ACHN (cell line): ENCODE results near the gene SUMO1.
"Not testable (repeated sequence)": the region's sequence is repeated elsewhere in the genome, so short reads cannot be mapped to it uniquely, and the experiment has no call there.

Source experiments
- DNase-seq: peaks from one replicate; pipeline ENCODE4 v3.0.0-alpha.2; 2015
- in situ Hi-C: cut with HindIII; loops from 2 replicates; pipeline ENCODE4 v1.10.0; 2017; ENCODE audit warnings: low sequenced_read_pairs, low pct_ligation_motif_present, low pct_unique_long_range_greater_than_20kb

Gene SUMO1

DNA sequence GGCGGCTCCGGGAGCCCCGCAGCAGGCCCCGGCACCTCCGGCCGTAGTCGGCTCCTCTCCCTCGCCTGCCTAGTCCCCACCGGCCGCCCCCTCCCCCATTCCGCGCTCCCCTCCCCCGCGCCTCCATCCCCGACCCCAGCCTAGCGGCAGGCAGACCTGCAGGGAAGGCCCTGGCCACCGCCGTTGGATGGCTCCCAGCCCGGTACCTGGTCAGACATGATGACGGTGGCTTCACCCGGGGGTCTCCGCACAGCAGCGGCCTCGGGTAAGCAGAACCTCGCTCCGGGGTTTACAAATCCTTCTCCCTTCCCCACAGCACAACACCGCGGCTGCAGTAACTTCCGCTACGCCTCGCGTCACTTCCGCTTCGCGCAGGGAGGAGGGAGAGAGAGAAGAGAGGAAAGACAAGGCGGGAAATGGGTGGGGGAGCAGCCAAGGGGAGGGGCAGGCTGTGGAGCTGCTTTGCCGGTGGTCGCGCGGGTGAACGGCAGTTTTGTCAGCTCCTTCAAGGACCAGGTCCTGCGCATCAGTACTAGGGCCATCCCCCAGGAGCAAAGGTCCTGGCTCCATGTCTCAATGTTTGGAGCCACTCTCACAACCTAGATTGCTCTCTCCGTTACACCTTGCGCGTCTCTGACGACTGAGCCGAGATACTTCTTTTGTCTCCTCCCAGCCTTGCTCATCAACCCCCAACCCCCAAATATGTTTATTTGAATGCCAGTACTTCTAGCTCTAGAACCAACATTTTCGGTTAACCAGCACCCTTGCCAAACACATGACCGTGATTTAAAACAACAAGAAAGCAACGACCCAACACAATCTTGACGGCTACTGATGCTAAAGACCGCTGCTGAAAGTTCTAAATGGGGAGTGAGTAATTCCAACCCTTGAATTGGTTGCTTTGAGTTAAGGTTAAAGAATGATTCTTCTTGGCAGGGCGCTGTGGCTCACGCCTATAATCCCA, at the start of gene SUMO1:
Gene SUMO1 (minus strand): TSS at position 364 of the 964 bp plus-strand sequence. CDS start 146 bp downstream, at position 218.
- DNase-seq: peak; percentile 95
- in situ Hi-C loops: no loop called here

DNA sequence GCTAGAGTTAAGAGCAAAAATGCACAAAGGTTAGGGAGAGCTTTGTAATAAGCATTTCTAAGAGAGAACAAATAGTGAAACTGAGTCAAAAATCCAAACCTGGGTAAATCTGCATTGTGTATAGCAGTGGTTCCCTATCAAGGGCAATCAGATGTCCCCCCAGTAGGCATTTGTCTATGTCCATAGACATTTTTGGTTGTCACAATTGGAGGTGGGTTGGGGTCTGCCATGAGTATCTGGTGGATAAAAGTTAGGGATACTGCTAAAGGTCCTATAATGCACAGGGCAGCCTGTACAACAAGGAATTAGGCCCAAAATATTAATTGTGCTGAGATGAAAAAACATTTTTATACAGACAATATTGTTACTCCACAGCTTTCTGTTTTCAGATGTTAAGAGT, 48.2 kb upstream of the SUMO1 start:
- no peak for DNase-seq
- in situ Hi-C loops: no loop called here

DNA sequence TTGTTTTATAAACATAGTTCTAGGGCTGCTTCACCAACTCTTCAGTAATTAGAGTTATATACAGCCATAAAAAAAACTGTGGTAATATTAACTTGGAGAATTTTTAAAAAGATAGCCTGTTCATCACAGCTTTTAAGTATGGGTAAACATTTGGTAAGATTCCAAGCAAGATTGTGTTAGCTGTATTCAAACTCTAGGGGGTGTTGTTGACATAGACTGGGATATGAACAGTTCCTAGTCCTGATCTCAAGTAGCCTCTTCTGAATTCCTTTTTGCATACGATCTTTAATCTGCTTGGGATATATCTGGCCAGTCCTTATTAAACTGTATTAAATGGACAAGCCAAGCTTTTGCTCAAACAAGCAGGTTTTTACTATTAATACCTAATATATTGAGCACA, 40.5 kb upstream of the SUMO1 start:
- DNase-seq: peak; percentile 80
- in situ Hi-C loops: no loop called here

DNA sequence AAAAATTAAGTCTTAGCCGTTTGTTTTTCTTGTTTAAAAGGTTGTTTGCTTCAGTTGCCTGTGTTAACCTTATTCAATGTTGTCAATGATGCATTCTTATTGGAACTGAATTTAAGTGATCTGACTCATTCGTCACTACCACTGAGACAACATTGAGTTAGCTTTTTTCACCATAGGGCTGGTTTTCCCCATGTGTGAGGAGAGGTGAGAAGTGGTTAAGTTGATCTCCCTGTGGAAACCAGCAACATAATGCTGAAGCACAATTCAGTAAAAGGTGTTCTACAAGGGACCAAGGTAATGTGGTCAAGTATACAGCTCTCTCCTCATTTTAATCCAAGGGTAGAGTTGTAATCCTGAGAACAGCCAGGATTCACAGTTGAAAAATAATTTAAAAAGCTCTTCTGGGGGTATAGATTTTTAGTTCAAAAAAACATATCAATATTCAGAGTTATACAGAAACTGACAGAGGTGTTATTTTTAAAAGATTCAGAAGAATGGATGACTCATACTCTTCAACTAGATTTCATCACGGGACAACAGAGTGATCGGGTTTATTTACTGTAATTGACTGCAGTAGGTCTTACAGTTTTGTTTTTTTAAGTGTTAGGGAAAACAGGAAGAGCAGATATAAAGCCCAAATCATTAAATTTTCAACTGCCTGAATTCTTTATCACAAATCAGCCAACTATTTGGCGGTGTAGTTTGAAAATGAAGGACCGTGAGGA, 39.8 kb upstream of the SUMO1 start:
- DNase-seq: peak; percentile 38
- in situ Hi-C loops: no loop called here

DNA sequence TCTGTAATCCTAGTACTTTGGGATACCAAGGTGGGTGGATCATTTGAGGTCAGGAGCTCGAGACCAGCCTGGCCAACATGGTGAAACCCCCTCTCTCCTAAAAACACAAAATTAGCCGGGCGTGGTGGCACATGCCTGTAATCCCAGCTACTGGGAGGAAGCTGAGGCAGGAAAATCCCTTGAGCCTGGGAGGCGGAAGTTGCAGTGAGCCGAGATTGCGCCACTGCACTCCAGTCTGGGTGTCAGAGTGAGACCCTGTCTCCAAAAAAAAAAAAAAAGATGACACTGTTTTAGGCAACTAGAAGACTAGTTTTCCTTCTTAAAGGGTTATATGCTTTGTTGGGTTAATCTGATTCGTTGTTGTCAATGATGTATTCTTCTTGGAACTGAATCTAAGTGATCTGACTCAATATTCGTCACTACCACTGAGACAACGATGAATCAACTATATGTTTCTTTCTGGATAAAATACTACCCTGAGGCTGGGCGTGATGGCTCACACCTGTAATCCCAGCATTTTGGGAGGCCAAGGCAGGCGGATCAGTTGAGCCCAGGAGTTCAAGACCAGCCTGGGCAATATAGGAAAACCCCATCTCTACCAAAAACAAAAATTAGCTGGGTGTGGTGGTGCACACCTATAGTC, 37.8 kb upstream of the SUMO1 start:
- DNase-seq, in situ Hi-C loops: not testable (repeated sequence)

DNA sequence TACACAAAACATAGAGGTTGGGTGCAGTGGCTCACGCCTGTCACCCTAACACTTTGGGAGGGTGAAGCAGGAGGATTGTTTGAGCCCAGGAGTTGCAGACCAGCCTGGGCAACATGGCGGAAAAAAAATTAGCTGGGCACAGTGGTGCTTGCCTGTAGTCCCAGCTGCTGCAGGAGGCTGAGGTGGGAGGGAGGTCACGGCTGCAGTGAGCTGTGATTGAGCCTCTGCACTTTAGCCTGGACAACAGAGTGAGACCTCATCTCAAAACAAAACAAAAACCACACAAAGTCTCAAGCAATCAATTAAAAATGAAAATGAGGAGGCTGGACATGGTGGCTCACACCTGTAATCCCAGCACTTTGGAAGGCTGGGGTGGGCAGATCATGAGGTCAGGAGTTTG, 32.1 kb upstream of the SUMO1 start:
- in situ Hi-C loops: no loop called here
- DNase-seq: no peak

DNA sequence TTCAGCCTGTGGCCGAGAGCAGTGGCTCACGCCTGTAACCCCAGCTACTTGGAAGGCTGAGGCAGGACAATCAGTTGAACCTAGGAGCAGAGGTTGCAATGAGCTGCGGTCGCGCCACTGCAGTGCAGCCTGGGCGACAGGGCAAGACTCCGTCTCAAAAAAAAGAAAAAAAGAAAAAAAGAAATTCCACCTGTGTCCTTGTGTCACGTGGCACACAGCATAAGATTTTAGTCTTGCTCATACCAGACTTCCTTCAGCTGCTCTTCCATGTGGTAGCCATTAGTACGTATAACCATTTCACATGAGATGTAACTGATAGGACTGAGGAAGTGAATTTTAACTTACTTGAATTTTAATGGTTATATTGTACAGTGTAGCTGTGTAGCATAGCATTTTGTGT, 31.2 kb upstream of the SUMO1 start:
- no peak for DNase-seq
- in situ Hi-C loops: no loop called here

DNA sequence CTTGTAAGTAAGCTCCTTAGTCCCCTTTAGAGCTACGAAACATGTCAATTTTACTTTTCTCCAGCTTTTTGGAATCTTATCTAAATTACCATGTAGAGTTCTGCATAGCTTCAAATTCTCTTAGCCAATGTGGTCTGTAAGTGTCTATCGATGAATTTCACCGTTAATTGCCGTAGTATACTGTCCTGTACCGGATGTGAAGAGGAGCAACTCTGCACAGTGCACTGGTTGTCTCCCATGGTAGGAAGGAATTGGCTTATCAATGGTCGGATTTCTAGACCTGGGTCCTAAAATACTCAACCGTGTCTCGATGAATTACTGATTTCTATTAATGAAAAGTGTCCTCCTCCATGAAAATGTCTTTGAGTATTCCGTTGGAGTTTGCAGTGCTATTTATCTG, 29.1 kb upstream of the SUMO1 start:
- peak; percentile 35 for DNase-seq
- in situ Hi-C loops: no loop called here

DNA sequence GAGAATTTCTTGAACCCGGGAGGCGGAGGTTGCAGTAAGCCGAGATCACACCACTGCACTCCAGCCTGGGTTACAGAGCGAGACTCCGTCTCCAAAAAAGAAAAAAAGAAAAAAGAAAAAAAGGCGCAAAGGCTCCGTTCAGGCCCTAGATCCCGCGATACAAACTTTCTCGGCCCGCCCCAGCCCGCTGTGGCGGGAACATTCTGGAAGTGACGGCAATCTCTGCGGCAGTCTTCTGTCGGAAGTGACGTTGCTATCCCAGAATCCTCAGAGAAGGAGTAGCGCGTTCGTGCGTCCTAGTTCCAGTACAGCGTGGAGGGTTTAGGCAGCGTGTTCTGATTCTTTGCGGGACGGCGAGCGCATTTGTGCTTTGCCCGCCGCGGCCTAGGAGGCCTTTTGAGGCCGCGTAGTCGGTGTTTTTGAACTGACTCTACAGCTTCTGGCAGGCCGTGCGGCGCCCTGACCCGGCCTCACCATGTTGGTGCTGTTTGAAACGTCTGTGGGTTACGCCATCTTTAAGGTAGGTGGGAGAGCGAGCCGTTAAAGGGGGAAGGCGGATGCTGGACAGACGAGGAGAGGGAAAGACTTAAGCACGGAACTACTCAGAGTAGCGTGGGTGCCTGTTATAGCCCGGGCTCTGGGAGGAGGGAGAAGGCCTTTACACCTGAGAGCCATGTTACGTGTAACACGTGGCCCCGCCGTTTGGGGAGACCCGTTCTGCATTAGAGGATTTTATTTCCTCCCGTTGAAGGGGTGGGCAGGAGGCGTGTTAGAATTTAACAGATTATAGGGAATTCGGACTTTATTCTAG, 27.3 kb upstream of the SUMO1 start, which contains the start of gene NOP58:
Gene NOP58 (plus strand): TSS at position 297 of the 811 bp plus-strand sequence. CDS start 179 bp downstream, at position 476.
- in situ Hi-C loops: no loop called here

DNA sequence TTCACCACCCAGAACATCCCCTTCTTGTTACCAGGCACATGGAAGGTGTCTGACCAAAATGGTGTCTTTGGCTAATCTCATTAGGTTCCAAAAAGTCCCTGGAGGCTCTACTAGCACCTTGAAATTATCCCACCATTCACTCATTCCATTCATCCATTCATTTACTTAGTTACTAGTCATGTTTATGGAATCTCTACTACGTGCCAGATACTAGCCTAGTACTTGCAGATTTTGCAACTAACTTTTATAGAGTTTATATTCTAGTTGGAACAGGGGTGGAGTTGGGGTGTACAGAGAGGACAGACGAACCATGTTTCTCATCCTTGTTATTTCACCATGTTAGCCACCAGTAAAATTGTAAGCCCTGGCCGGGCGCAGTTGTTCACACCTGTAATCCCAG, 23.1 kb upstream of the SUMO1 start:
- DNase-seq: no peak

More for the DNA sequence above, 27.3 kb upstream of the SUMO1 start, which contains the start of gene NOP58:
- peak; percentile 99 for DNase-seq

DNA sequence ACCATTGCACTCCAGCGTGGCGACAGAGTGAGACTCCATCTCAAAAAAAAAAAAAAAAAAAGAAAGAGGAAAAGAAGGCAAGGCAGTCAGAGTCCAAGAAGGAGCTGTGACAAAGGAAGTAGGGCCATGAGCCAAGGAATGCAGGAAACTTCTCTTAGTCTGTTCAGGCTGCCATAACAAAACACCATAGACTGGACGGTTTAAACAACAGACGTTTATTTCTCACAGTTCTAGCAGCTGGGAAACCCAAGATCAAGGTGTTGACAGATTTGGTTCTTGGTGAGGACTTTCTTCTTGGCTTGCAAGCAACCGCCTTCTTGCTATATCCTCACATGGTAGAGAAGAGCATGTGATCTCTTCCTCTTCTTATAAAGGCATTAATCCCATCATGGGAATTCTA, 13.1 kb upstream of the SUMO1 start:
- in situ Hi-C loops: no loop called here
- DNase-seq: no peak

More for the DNA sequence above, 23.1 kb upstream of the SUMO1 start:
- in situ Hi-C loops: no loop called here

DNA sequence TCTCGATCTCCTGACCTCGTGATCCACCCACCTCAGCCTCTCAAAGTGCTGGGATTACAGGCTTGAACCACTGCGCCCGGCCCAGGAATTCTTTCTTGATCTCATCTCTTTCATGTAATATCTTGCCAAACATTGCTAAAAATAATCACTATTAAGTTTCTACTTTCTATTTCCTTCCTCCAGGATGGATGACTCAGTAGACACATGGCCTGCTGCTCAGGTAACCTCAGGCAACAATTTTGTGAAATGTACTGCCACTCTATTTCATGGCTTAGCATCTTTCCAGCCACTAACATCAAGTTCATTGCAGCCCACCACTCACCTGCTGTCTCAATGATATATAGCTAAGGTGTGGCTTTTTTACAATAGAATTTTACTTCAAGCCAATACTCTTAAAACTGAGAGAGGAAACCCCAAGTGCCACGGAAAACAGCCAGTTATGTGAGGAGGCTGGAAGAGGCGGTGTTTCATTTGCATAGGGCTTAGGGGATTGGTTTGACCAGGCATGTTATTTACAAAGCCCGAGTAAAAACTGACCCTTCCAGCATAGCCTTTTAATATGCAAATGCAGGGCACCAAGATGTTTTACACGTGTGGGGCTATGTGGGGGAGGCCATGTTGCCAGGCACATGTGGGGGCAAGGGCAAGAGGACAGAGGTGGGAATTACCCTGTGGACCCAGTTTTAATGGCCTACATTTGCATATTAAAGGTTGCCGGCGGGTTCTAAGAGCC, 11.3 kb upstream of the SUMO1 start:
- in situ Hi-C loops: no loop called here
- DNase-seq: no peak

DNA sequence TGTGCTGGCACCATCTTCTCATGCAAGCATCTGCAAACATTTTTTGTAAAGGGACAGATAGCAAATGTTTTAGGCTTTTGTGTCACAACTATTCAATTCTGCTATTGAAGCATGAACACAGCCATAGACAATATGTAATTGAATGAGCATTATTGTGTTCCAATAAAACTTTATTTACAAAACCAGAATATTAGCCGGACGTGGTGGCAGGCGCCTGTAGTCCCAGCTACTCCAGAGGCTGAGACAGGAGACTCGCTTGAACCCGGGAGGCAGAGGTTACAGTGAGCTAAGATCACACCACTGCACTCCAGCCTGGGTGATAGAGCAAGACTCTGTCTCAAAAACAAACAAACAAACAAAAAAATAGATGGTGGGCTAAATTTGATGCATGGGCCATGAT, 9.3 kb upstream of the SUMO1 start:
- in situ Hi-C loops, DNase-seq: not testable (repeated sequence)

DNA sequence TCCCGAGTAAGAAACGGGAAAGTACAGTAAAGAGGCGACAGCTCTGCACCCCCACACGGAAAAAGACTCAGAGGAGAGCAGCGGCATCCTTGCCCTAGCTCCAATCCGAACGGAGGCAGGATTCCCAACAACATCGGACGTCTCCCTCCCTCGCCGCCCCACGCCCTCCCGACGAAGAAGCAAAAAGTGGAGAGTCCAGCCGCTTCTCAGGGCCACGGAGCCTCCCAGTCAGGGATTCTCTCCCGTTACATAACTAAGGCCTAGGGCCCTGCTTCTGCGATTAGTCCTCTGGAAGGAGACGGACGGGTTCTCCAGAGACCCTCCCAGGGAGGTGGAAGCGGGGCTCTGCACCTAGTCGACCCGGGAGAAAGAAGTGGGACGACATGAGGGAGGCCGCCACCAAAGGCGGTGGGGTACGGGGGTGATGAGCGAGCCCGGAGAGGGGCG, 587 bp downstream of the SUMO1 start:
- DNase-seq: peak; percentile 62
- in situ Hi-C loops: no loop called here

DNA sequence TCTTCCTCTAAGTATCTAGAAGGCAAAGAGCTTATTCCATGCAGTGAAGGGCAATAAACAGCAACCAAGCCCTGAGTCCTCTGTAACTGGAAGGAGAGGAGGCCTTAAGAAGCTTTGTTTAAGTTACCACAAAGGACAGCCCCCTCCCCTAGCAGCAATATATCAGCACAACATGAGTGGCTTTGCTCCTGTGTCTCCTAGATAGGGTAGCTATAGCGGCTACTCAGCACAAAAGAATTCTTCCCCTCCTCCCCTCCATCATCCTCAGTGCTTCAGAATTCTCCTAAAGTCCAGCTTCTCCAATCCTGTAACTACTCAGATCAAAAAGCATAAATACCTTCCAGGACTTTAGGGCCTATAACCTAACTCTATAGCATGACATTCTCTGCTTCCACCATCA, 16.5 kb downstream of the SUMO1 start:
- DNase-seq: peak; percentile 15
- in situ Hi-C loops: no loop called here

DNA sequence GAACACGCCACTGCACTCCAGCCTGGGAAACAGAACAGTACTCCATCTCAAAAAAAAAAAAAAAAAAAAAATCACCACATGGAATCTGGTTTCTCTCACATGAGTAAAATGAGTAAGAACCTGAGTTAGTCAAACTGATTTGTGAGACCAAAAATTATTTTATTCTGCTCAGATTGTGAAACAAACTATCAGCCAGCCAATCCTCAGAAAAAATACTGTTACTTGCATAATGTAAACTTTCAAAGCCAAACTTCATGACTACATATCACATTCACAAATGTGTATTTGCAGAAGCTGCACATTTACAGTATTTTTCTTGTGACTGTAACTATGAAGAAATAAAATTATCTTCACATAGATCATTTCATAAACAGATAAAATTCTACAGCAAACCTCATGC, 23.2 kb downstream of the SUMO1 start:
- in situ Hi-C loops: no loop called here
- DNase-seq: no peak

DNA sequence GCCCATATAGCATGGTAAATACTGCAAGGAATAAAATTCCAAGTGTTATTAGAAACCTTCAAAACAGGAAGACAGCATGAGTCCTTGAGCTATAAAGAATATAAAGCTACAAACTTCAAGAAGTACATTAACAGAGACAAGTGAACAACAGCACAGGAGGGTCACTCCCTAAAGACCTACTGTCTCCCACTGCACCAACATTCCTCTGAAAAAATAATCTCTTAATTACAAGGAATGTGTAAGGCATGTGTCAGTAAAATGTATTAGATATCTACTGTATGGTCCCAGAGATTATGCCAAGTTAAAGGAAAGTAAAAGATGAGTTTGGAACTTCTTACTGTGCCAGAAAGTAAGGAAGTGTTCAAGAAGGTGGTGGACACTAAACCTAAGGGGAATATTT, 29.9 kb downstream of the SUMO1 start:
- no peak for DNase-seq

More for the DNA sequence above, 29.9 kb downstream of the SUMO1 start:
- in situ Hi-C loops: no loop called here
